Neuronal stem cell (in vitro differentiated cells): ENCODE data around the gene PDZD2.

ENCODE experiments used
- DNase-seq: peaks from one replicate; pipeline ENCODE4 v3.0.0-alpha.2; 2013; ENCODE audit warnings: low spot score
- H2AFZ ChIP-seq: one replicate; pipeline ENCODE4 v1.6.1; 2013; ENCODE audit warnings: mild to moderate bottlenecking, low read length, inconsistent platforms
- H2AK5ac ChIP-seq: 2 replicates; pipeline ENCODE4 v1.6.1; 2013; ENCODE audit warnings: low read depth, mild to moderate bottlenecking, inconsistent platforms, low read length, moderate library complexity, mixed read lengths
- H2BK120ac ChIP-seq: 2 replicates; pipeline ENCODE4 v1.6.1; 2013; ENCODE audit warnings: low read depth, mild to moderate bottlenecking, inconsistent platforms, low read length, moderate library complexity, mixed read lengths
- H2BK12ac ChIP-seq: one replicate; pipeline ENCODE4 v1.6.1; 2013; ENCODE audit warnings: low read length, inconsistent platforms
- H2BK15ac ChIP-seq: 2 replicates; pipeline ENCODE4 v1.6.1; 2013; ENCODE audit warnings: mild to moderate bottlenecking, low read length, inconsistent platforms, mixed read lengths
- H2BK5ac ChIP-seq: one replicate; pipeline ENCODE4 v1.6.1; 2013; ENCODE audit warnings: inconsistent platforms, mild to moderate bottlenecking, low read length, moderate library complexity
- H3K14ac ChIP-seq: one replicate; pipeline ENCODE4 v1.6.1; 2013; ENCODE audit warnings: low read length, inconsistent platforms
- H3K18ac ChIP-seq: 2 replicates; pipeline ENCODE4 v1.6.1; 2013; ENCODE audit warnings: low read length, inconsistent platforms
- H3K23ac ChIP-seq: 2 replicates; pipeline ENCODE4 v1.6.1; 2013; ENCODE audit warnings: low read depth, mild to moderate bottlenecking, mixed read lengths, low read length, inconsistent platforms; ENCODE audit not compliant: poor library complexity
- H3K27ac ChIP-seq: replicated peaks from 3 replicates; pipeline ENCODE4 v1.5.1; 2013; ENCODE audit warnings: low read length, inconsistent platforms
- H3K27me3 ChIP-seq, 3 experiments: 2 replicates each; pipeline ENCODE4 v1.6.1; 2013; ENCODE audit warnings: low read length in 3 of 3, mild to moderate bottlenecking in 2 of 3, inconsistent platforms in 1 of 3, low read depth in 1 of 3, mixed read lengths in 1 of 3, moderate library complexity in 1 of 3; ENCODE audit not compliant: control insufficient read depth in 3 of 3, insufficient read depth in 3 of 3
- H3K36me3 ChIP-seq, 2 donors: replicated peaks in 1 of 2; 2 replicates each; pipeline ENCODE4 v1.6.1; 2013; ENCODE audit warnings: low read length in 2 of 2; ENCODE audit not compliant: control insufficient read depth in 2 of 2, insufficient read depth in 2 of 2
- H3K4ac ChIP-seq: 2 replicates; pipeline ENCODE4 v1.6.1; 2013; ENCODE audit warnings: inconsistent platforms, mild to moderate bottlenecking, low read length, moderate library complexity
- H3K4me1 ChIP-seq, 2 donors: 1 replicate in 1 of 2; 2 replicates in 1 of 2; pipeline ENCODE4 v1.6.1; 2013; ENCODE audit warnings: low read length in 2 of 2, low read depth in 1 of 2; ENCODE audit not compliant: control insufficient read depth in 2 of 2, insufficient read depth in 1 of 2
- H3K4me2 ChIP-seq: one replicate; pipeline ENCODE4 v1.6.1; 2013; ENCODE audit warnings: mild to moderate bottlenecking, low read length, inconsistent platforms; ENCODE audit not compliant: insufficient read depth, poor library complexity, severe bottlenecking
- H3K4me3 ChIP-seq, 2 donors: 2 replicates each; pipeline ENCODE4 v1.5.1; 2013; ENCODE audit warnings: low read length in 2 of 2, mild to moderate bottlenecking in 2 of 2, inconsistent platforms in 1 of 2, moderate library complexity in 1 of 2
- H3K79me1 ChIP-seq: one replicate; pipeline ENCODE4 v1.6.1; 2013; ENCODE audit warnings: low read depth, mild to moderate bottlenecking, inconsistent platforms, low read length, moderate library complexity
- H3K9ac ChIP-seq: one replicate; pipeline ENCODE4 v1.6.1; 2013; ENCODE audit warnings: mild to moderate bottlenecking, low read depth, low read length, inconsistent platforms; ENCODE audit not compliant: poor library complexity
- H3K9me3 ChIP-seq, 2 donors: replicated peaks in 1 of 2; 2 replicates each; pipeline versions ENCODE3 to v1.6.1; 2013; ENCODE audit warnings: low read length in 2 of 2, mild to moderate bottlenecking in 2 of 2, inconsistent platforms in 1 of 2, low read depth in 1 of 2, mixed read lengths in 1 of 2, moderate library complexity in 1 of 2; ENCODE audit not compliant: control insufficient read depth in 2 of 2, insufficient read depth in 1 of 2
- H4K8ac ChIP-seq: one replicate; pipeline ENCODE4 v1.6.1; 2013; ENCODE audit warnings: low read depth, mild to moderate bottlenecking, inconsistent platforms, low read length, moderate library complexity
- H4K91ac ChIP-seq: one replicate; pipeline ENCODE4 v1.6.1; 2013; ENCODE audit warnings: low read length, low read depth, mild to moderate bottlenecking, inconsistent platforms; ENCODE audit not compliant: poor library complexity
- WGBS, 2 donors: extraction: QIAGEN DNeasy Blood & Tissue Kit; methylation state at CpG; one replicate each; pipeline ENCODE4 v1.1.7; 2013; ENCODE audit warnings: missing lambda C conversion rate in 2 of 2, mixed read lengths in 1 of 2; ENCODE audit not compliant: insufficient read length in 2 of 2, insufficient replicate concordance in 1 of 2; ENCODE audit errors: extremely low coverage in 2 of 2; 5-methylcytosine and 5-hydroxymethylcytosine counted together

PDZD2 gene

DNA sequence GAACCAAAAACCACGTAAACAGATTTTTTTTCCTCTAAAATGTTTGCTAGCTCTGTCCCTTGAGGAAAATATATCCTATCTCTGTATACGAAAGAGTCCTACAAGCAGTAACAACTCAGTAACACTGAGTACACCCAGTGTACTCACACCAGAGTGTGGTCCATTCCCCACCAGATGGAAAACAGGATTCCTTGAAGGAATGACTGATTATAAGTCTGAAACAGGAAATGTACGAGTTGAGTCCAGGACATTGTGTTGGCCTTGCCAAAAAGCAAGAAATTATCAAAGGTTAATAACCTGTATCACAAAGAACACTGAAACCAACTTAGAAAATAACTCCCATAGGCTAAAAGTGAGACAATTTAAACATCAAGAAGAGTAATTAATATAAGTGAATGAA lies 514.8 kb downstream of the PDZD2 start:
- Histone ChIP-seq H3K18ac (no peak overlapping the region), H3K23ac (no peak overlapping the region), H3K36me3 (peaks cover 0 to 45% of the 10 kb centered on the region in 2 donors), H3K9me3 (peaks cover 0 to 9% of the 10 kb centered on the region in 2 donors), H4K8ac (no peak overlapping the region), H2BK5ac (no peak overlapping the region), H3K4ac (no peak overlapping the region), H2BK15ac (no peak overlapping the region), H3K27ac (no peak overlapping the region), H3K14ac (no peak overlapping the region), H2AFZ (no peak overlapping the region), H2BK120ac (no peak overlapping the region), H3K4me2 (no peak overlapping the region), H4K91ac (no peak overlapping the region), H3K9ac (no peak overlapping the region), H3K79me1 (no peaks in the 10 kb centered on the region), H3K4me3 (no peak overlapping the region), H3K27me3 (no peaks in the 10 kb centered on the region), H3K4me1 (peaks cover 0 to 8% of the 10 kb centered on the region in 2 donors), H2AK5ac (no peak overlapping the region), H2BK12ac (no peak overlapping the region)
- no peak for DNase-seq
- no CpG with 5 or more reads among the region's 3 CpGs for WGBS, 2 donors

DNA sequence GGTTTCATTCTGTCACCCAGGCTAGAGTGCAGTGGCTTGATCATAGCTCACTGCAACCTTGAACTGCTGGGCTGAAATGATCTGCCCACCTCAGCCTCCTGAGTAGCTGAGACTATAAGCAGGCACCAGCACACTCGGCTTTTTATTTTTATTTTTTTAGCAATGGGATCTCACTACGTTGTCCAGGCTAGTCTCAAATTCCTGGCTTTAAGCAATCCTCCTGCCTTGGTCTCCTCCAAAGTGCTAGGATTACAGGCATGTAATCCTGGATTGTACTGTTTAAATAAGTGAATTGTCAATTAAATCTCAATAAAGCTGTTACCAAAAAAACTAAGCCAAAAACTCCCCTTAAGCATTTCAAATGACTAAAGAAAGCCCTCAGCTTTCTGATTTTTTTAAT lies 516.3 kb downstream of the PDZD2 start:
- no peak overlapping the region for H2BK5ac ChIP-seq
- H3K36me3 ChIP-seq, result peaks cover 0 to 51% of the 10 kb centered on the region in 2 donors
- no peak overlapping the region for H2BK12ac ChIP-seq
- no peak overlapping the region for H3K14ac ChIP-seq
- peaks cover 0 to 5% of the 10 kb centered on the region in 2 donors for H3K9me3 ChIP-seq
- peaks cover 0 to 8% of the 10 kb centered on the region in 2 donors for H3K4me1 ChIP-seq
- no peak overlapping the region for H3K23ac ChIP-seq
- no peak overlapping the region for H2AFZ ChIP-seq
- no peak overlapping the region for H3K4ac ChIP-seq
- H3K4me2 ChIP-seq, result no peak overlapping the region
- no peak overlapping the region for H4K8ac ChIP-seq
- no peak overlapping the region for H3K4me3 ChIP-seq
- no peak overlapping the region for H3K18ac ChIP-seq
- no CpG with 5 or more reads among the region's 2 CpGs for WGBS, 2 donors
- no peak overlapping the region for H4K91ac ChIP-seq
- no peak overlapping the region for H3K9ac ChIP-seq
- H3K27me3 ChIP-seq, result no peaks in the 10 kb centered on the region
- DNase-seq, result no peak
- no peak overlapping the region for H2AK5ac ChIP-seq
- H3K27ac ChIP-seq, result no peak overlapping the region
- H2BK120ac ChIP-seq, result no peak overlapping the region
- no peak overlapping the region for H2BK15ac ChIP-seq
- no peaks in the 10 kb centered on the region for H3K79me1 ChIP-seq

DNA sequence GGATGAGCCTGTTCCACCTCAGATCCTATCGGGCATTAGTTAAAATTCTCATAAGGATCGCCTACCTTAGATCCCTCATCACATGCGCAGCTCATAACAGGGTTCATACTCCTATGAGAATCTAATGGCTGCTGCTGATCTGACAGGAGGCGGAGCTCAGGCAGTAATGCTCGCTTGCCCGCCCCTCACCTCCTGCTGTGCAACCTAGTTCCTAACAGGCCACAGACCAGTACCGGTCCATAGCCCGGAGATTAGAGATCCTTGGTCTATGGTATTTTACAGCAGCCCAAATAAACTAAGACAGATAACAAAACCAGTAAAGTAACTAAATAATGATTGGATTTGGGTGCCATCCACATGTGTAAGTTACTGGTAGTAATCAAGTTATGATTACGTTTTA lies 517.7 kb downstream of the PDZD2 start:
- Histone ChIP-seq H4K8ac (no peak overlapping the region), H3K4me3 (no peak overlapping the region), H2BK12ac (no peak overlapping the region), H3K27ac (no peak overlapping the region), H3K14ac (no peak overlapping the region), H3K4ac (no peak overlapping the region), H2BK120ac (no peak overlapping the region), H2BK5ac (no peak overlapping the region), H3K79me1 (peaks cover 4% of the 10 kb centered on the region), H3K4me1 (peaks cover 0 to 8% of the 10 kb centered on the region in 2 donors), H3K18ac (no peak overlapping the region), H2AK5ac (no peak overlapping the region), H2BK15ac (no peak overlapping the region), H3K9ac (no peak overlapping the region), H4K91ac (no peak overlapping the region), H3K27me3 (no peaks in the 10 kb centered on the region), H3K36me3 (peaks cover 0 to 59% of the 10 kb centered on the region in 2 donors), H3K23ac (no peak overlapping the region), H3K4me2 (no peak overlapping the region), H3K9me3 (peaks cover 0 to 5% of the 10 kb centered on the region in 2 donors), H2AFZ (no peak overlapping the region)
- WGBS, 2 donors, result no CpG with 5 or more reads among the region's 9 CpGs
- DNase-seq, result no peak

DNA sequence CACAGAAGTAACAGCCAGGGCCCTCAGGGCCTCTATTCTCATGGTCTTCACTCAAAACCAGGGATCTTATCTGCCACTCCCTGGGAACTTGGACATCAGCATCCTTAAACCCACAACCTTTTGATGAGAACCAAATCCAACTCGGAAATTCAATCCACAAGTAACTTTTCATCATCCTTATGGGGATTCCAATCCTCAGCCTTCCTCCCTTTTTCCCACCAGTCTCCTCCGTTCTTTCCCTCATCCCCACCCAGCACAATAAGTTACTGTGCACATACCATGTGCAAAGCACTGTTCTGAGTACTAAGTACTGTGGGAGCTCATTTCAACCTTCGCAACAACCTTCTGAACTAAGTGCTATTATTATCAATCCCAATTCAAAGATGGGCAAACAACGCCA lies 518.1 kb downstream of the PDZD2 start:
- no peak overlapping the region for H4K8ac ChIP-seq
- H3K79me1 ChIP-seq, result peaks cover 4% of the 10 kb centered on the region
- H3K36me3 ChIP-seq, result peaks cover 0 to 56% of the 10 kb centered on the region in 2 donors
- H3K14ac ChIP-seq, result no peak overlapping the region
- no peak overlapping the region for H2AK5ac ChIP-seq
- no peak overlapping the region for H3K4me2 ChIP-seq
- H3K27me3 ChIP-seq, result no peaks in the 10 kb centered on the region
- peaks cover 0 to 5% of the 10 kb centered on the region in 2 donors for H3K9me3 ChIP-seq
- no peak overlapping the region for H3K9ac ChIP-seq
- no peak overlapping the region for H2BK120ac ChIP-seq
- H3K23ac ChIP-seq, result no peak overlapping the region
- H2AFZ ChIP-seq, result no peak overlapping the region
- H3K27ac ChIP-seq, result no peak overlapping the region
- H3K18ac ChIP-seq, result no peak overlapping the region
- H3K4ac ChIP-seq, result no peak overlapping the region
- no peak overlapping the region for H4K91ac ChIP-seq
- peaks cover 0 to 8% of the 10 kb centered on the region in 2 donors for H3K4me1 ChIP-seq
- H2BK12ac ChIP-seq, result no peak overlapping the region
- no peak overlapping the region for H2BK15ac ChIP-seq
- no peak overlapping the region for H3K4me3 ChIP-seq
- DNase-seq, result no peak
- H2BK5ac ChIP-seq, result no peak overlapping the region
- no CpG with 5 or more reads among the region's 4 CpGs for WGBS, 2 donors
